Urothelium cell line (cell line): Measurements from ENCODE around the gene FAM131A.

ENCODE experiments used
- DNase-seq: peaks from one replicate; pipeline ENCODE4 v3.0.0; 2011; ENCODE audit warnings: low spot score, mixed read lengths
- FAIRE-seq: peaks from 2 replicates; lab custom pipeline; 2011; peaks lifted over from hg19 to GRCh38; lab: Jason Lieb, UNC

The FAM131A gene

DNA sequence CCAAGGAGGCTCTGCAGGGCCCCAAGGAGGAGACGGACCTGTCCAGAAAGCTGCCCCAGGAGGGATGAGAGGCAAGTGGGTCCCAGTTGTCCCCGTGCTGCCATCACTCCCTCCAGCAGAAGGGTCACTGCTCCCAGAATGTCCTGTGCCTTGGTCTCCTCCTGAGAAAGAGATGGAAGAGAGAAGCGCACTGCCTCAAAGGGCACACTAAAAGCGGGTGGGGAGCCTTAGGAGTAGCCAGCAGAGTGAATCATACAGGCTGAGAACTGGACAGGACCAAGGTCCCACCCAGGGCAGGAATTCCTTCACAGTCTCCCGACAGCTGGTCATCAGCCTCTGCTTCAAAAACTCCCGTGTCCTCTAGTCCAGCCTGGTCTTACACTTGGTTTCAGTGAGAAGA lies 36.0 kb downstream of the FAM131A start:
- FAIRE-seq (no peak), DNase-seq (no peak)

DNA sequence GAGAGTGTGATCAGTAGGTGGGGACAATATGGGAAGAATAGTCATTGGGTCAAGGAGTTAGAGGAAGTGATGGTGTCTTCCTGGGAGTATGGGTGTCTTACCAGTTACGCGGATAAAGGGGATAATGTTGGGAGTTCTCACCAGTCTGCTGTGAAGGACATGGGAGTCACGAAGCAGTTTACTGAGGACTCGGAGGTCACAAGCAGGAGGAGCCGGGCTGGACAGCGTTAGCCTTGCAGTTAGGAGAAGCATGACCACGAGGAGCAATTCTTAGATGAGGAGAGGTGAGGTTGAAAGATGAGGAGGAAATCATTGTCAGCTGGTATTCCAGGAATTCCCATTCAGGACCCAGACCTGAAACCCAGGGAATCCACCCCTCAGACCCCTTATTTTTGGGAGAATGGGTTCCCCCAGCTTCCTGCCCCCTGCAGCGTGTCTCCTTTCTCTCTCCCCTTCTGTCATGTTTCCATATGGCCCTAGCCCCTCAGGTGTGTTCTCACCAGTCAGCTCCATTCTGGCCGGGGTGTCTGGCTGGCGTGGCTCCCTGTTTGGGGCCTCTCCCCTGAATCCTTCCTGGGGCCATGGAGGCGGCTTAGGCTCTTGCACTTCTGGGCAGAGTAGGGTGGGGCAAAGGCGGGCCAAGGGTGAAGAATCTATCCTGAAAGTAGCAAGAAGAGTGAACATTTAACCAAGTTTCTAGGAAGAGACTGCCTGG lies 38.5 kb downstream of the FAM131A start:
- FAIRE-seq, result peak; percentile 5
- no peak for DNase-seq

DNA sequence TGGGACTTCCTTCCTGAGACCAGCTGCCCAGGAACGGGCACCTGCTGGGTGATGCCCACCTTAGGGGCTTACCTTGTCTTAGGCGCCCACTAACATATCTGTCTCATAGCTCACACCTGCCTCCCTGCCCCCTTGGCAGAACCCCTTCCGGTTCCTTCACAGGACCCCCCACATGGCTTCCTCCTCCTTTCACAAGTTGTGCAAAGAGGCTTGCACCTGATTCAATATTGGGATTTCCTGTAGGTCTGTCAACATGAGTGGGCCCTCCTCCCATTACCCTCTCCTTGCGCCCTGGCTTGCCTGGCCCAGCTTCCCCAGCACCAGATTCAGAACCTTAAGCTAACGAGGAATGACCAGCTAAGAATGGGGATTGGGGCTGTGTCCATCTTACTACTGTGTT lies 40.0 kb downstream of the FAM131A start:
- FAIRE-seq (no peak), DNase-seq (no peak)

DNA sequence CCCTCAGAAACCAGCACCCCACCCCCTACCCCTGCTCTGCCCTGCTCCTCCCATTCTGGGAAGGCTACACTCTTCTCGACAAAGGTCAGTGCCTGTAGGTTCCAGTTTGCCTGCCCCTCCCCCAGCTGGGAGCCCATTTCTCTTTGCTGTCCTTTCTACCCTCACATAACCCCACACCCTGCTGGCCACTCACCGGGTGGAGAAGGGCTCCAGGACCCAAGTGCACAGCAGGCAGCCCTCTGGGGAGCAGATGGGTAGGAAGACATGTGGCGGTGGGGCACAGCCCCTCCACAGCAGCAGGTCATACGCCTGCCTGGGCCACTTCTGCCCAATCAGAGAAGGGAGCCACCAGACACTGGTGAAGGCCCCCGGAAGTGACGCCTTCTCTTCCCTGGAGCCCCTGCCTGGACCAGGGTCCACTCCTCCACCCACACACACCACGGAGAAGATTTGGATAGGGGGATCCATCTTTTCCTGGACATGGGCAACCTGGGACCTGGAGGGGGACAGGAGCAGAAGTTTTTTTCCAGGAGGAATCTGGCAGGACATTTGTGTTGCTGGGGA lies 40.6 kb downstream of the FAM131A start, which contains the start of gene THPO:
Gene THPO, minus strand, starts transcription at position 326 of the 564 bp plus-strand sequence. CDS start 1,948 bp downstream, outside the sequence.
- peak; percentile 55 for FAIRE-seq

DNA sequence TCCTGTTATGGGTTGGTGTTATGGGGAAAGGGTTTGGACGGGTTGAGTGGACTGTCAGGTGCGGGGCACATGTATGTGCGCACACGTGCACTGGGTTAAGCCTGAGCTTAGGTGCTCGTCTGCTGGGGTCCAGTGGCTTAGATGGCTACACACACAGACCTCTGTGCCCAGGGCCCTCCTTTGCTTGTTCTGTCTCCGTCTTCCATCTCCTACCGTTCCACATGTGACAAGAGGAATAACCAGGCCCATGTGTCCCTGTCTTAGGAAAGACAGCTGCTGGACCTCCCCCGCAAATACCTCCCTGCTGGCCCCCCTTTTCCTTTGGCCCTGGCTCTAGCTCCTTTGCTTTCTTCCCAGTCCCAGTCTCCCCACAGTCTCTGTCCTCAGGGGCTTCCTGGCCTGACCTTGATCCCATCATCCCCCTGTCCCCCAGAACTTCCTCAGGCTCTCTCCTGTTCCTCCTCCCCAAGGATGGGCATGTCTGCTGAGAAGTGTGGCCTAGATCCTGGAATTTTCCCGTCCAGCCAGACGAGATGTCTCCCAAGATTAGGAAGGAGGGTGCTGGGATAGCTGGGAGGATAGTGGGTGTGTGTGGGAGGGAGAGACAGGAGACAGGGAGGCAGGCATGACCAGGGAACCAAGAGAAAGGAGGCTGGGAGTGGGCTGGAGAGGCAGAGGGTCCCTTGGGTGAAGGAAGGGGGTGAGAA lies 41.4 kb downstream of the FAM131A start:
- DNase-seq (no peak), FAIRE-seq (no peak)

More for the DNA sequence above, 40.6 kb downstream of the FAM131A start, which contains the start of gene THPO:
- no peak for DNase-seq

DNA sequence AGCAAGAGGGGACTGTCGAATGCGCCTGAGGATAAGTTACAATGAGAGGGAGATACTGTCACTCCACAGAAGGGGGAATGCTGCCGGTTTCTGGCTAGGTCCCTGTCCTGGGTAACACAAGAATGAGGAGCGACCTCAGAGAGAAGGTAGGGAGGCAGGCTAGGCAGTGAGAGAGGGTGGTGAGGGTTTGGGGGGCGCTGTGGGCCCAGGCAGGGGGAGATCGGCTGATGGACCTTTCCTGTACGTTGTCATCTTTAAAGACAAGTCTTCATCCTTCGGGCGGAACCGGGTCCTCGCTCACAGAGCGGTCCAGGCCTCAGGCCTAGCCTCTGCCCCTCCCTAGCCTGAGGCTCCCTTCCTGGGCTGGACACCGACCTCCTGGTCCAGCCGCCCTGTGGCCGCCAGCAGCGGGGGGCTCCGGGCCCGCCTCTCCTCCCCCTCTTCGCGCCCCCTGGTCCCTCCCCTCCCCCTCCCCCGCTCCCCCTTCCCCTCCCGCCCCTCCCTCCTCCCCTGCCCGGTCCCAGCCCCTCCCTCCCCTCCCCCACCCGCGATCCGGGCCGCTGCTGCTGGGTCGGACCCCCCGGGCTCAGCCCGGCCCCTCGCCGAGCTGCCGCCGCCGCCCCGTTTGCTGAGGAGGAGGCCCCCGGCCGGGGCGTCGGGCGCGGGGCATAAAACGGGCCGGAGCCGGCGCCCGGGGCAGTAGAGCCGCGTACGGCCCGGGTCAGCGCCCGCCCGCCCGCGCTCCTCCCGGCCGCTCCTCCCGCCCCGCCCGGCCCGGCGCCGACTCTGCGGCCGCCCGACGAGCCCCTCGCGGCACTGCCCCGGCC lies 42.2 kb downstream of the FAM131A start, which contains the start of gene CHRD:
Gene CHRD, plus strand, starts transcription at position 697 of the 827 bp plus-strand sequence. CDS start 265 bp downstream, outside the sequence.
- no peak for DNase-seq
- FAIRE-seq, result no peak

DNA sequence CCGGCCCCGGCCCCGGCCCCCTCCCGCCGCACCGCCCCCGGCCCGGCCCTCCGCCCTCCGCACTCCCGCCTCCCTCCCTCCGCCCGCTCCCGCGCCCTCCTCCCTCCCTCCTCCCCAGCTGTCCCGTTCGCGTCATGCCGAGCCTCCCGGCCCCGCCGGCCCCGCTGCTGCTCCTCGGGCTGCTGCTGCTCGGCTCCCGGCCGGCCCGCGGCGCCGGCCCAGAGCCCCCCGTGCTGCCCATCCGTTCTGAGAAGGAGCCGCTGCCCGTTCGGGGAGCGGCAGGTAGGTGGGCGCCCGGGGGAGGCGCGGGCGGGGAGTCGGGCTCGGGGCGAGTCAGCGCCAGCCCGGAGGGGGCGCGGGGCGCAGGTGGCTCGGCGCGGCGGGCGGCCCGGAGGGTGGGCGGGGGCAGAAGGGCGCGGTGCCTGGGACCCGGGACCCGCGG lies 42.8 kb downstream of the FAM131A start:
- FAIRE-seq (peak; percentile 76), DNase-seq (peak; percentile 84)

DNA sequence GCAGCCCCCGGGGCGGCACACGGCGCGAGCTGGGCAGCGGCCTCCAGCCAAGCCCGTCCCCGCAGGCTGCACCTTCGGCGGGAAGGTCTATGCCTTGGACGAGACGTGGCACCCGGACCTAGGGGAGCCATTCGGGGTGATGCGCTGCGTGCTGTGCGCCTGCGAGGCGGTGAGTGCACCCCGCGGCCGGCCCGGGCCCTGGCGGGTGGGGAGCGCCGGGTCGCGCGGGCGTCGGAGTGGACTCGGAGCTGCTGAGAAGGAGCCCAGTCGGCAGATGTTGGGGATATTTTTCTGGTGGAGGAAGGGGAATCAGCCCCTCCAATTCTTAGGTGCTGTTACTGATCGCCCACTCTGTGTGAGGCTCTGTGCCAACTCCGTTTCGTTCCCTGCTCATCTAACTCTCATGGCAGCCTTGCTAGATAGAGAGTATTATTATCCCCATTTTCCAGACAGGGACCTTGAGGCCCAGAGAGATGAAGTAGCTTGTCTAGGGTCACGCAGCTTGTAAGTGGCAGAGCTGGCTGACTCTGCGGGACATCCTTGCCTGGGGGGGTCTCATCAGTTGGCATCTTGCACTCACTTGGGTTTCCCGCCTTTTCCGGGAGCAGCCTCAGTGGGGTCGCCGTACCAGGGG lies 43.3 kb downstream of the FAM131A start:
- DNase-seq, result no peak
- FAIRE-seq, result peak; percentile 9

DNA sequence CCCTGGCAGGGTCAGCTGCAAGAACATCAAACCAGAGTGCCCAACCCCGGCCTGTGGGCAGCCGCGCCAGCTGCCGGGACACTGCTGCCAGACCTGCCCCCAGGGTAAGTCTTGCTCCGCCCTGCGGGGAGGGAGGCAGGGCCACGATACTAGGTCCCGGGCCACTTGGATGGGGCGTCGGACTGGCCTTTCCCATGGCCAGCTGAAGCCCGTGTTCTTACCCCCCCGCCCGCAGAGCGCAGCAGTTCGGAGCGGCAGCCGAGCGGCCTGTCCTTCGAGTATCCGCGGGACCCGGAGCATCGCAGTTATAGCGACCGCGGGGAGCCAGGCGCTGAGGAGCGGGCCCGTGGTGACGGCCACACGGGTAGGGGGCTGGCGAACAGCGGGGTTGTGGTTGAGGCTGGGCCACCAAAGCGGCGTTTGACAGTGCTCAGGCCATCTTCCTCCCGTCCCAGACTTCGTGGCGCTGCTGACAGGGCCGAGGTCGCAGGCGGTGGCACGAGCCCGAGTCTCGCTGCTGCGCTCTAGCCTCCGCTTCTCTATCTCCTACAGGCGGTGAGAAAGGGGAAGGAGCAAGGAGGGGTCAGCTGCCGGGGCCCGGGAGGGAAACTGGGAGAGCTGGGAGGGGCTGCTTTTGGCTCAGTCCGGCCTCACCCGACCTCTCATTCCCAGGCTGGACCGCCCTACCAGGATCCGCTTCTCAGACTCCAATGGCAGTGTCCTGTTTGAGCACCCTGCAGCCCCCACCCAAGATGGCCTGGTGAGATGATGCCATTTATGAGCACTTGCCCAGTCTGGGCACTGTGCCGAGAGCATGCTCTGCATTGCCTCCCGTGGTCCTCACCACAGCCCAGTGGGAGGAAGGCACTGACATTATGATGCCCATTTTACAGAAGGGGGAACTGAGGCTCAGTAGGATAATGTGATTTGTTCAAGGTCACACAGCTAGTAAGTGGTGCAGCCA lies 44.1 kb downstream of the FAM131A start:
- DNase-seq, result no peak
- no peak for FAIRE-seq

DNA sequence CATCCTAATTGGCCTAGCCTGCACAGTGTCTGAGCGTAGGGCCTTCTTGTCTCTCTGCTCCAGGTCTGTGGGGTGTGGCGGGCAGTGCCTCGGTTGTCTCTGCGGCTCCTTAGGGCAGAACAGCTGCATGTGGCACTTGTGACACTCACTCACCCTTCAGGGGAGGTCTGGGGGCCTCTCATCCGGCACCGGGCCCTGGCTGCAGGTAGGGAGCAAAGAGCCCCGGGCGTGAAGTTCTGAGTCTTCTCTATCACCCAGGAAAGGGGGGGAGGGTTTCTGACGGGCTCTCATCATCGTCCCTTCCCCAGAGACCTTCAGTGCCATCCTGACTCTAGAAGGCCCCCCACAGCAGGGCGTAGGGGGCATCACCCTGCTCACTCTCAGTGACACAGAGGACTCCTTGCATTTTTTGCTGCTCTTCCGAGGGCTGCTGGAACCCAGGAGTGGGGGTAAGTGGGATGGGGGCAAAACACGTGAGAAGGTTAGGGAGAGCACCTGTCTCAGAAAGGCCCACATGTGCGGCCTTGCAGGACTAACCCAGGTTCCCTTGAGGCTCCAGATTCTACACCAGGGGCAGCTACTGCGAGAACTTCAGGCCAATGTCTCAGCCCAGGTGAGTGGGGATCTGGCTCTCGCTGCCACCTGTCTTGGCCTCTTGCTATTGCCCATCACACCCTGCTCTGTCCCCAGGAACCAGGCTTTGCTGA lies 45.1 kb downstream of the FAM131A start:
- FAIRE-seq, result no peak
- DNase-seq, result no peak

DNA sequence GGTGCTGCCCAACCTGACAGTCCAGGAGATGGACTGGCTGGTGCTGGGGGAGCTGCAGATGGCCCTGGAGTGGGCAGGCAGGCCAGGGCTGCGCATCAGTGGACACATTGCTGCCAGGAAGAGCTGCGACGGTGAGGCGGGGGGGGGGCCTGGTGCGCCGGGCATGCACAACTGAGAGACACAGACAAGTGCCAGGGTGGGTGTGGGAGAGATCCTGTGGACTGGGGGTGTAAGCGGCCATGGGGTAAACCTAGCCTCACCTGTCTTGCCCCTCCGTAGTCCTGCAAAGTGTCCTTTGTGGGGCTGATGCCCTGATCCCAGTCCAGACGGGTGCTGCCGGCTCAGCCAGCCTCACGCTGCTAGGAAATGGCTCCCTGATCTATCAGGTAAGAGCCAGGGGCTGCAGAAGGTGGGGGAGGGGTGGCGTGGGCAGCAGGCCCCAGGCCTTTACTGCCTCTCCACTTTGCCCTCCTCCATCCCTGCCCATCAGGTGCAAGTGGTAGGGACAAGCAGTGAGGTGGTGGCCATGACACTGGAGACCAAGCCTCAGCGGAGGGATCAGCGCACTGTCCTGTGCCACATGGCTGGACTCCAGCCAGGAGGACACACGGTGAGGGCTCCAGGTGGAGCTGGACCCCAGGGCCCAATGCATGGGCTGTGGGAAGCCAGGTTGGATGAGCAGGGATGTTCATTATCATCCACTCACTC lies 45.8 kb downstream of the FAM131A start:
- FAIRE-seq, result no peak
- DNase-seq, result no peak

DNA sequence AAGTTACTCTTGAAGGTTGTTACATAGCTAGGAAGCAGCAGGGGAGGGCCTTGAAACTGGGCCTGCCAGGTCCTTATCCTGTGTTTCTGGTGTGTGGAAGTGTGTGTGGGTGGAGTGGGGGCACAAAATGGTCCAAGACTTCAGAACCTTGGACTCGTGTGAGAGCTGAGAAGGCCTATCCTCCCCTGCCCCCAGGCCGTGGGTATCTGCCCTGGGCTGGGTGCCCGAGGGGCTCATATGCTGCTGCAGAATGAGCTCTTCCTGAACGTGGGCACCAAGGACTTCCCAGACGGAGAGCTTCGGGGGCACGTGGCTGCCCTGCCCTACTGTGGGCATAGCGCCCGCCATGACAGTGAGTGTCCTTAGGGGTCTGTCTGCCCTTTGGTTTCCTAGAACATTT lies 46.9 kb downstream of the FAM131A start:
- FAIRE-seq (no peak), DNase-seq (no peak)

DNA sequence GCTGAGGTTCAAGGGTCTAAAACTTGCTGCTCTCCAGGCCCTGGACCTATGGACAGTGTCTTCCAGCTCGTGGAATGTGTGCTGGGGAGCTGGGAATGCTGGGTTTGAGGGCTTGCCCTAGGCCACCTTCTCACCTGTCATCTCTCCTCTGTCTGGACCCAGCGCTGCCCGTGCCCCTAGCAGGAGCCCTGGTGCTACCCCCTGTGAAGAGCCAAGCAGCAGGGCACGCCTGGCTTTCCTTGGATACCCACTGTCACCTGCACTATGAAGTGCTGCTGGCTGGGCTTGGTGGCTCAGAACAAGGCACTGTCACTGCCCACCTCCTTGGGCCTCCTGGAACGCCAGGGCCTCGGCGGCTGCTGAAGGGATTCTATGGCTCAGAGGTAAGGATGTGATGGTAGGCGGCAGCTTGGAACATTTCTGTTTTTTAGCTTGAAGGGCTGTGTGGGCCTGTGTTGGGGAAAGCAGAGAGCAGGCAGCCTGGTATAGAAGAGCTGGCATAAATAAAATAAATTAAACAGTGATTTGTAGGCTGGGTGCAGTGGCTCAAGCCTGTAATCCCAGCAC lies 47.5 kb downstream of the FAM131A start:
- FAIRE-seq, result no peak
- DNase-seq, result no peak

DNA sequence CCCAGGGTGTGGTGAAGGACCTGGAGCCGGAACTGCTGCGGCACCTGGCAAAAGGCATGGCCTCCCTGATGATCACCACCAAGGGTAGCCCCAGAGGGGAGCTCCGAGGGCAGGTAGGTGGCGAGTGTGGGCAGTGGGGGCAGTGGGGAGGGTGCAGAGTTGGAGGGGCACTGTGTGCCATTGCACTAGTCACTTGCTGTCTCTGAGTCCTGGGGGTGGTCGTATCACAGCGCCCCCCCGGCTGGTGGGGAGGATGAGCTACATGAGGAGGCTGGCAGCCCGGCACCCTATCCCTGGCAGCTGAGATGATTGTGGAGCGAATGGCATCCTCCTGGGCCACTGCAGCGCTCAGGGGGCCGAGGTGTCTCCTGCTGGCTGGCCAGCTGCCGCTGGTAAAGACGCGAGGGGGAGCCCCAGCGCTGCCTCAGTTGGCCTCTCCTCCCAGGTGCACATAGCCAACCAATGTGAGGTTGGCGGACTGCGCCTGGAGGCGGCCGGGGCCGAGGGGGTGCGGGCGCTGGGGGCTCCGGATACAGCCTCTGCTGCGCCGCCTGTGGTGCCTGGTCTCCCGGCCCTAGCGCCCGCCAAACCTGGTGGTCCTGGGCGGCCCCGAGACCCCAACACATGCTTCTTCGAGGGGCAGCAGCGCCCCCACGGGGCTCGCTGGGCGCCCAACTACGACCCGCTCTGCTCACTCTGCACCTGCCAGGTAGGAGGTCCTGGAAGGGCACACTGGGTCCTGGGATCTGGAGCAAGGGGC lies 48.8 kb downstream of the FAM131A start:
- no peak for DNase-seq
- FAIRE-seq, result peak; percentile 27

DNA sequence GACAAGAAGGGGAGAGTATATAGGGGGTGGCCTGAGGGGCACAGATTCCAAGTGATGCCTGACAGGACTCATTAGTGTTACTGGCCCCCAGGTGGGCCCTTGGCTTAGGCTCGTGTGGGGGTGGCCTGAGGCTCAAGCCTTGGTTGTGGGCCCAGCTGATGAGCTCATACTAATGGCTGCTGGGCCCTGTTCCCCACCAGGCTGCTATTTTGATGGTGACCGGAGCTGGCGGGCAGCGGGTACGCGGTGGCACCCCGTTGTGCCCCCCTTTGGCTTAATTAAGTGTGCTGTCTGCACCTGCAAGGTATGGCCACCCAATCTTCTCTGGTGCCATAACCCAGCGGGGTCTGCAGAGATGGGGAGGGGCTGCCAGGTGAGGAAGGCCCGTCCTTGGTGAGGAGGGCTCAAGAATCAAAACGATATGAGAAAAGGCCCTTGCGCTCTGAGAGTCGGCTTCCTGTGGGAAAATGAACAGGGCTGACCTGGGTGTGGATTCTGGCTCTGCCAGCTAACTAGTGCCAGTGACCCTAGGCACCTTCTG lies 49.8 kb downstream of the FAM131A start:
- no peak for FAIRE-seq
- DNase-seq, result no peak

DNA sequence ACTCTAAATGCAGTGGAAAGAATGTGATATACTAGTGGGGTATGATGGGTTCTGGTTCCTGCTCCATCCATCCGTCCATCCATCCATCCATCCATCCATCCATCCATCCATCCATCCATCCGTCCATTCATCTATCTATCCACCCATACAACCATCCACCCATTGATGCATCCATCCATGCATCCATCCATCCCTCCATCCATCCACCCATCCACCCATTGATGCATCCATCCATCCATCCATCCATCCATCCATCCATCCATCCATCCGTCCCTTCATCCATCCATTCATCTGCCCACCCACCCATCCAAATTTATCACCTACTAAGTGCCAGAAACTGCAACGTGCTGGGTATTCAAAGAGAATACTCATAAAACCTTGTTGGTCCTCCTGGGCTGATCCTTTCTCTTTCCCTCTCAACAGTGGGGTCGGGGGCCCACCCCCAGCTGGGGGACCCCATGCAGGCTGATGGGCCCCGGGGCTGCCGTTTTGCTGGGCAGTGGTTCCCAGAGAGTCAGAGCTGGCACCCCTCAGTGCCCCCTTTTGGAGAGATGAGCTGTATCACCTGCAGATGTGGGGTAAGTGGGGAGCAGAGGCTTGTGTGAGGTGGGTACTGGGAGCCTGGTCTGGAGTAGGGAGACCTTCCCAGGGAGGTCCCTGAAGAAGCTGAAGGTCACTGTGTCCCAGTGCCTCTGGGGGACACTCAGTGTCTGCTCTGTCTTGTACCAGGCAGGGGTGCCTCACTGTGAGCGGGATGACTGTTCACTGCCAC lies 51.0 kb downstream of the FAM131A start:
- DNase-seq, result no peak
- FAIRE-seq, result peak; percentile 68
